HG02970 (cell line): Measurements from ENCODE around the gene LMX1B.

ENCODE experiments used
- ATAC-seq: cut with Tn5 transposase; IDR thresholded peaks from one replicate; pipeline ENCODE4 v1.9.1; 2021; ENCODE audit warnings: mild to moderate bottlenecking, moderate library complexity, moderate number of reproducible peaks; ENCODE audit not compliant: unreplicated experiment, low FRiP score

The LMX1B gene

DNA sequence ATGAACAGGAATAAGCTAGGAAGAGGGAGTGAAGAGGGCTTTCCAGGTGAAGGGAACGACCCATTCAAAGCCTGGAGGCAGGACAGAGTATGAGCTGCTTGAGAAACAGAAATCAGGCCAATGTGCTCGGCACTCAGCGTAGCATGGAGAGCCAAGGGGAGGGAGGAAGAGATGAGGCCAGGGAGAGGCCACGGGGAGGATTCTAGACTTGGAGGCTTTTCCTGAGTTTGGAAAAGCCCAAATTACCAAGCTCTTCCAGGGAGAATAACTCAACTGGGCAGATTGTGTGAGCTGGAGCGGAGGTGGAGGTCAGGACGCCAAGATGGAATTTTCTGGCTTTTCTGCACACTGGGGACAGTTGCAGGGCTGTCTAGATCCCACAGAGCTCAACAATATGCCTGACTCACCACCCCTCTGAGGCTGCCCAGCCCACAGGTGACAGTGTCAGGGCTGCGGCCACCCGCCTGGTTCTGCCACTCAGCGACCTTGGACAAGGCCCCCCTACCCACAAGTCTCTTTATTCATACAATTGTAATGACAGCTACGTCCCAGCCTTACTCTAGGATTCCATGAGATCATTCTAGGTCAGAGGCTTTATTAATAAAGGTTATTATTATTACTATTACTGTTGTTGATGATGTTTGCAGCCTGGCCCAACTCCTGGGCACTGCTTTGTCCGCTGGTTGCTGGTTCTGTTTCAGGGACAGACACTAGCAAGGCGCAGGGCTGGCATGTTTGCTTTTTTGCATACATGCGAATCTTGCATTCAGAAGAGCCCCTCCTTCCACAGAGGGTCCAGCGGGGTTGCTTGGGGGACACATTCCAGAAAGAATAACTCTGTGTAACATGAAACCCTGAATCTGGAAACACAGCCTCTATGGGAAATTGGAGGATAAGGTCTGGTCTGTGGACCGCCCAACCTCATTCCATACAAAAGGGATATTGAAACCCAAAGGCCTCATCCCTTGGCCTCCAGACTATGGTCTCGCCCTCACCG is 9.4 kb upstream of the LMX1B start:
- ATAC-seq, result no peak

DNA sequence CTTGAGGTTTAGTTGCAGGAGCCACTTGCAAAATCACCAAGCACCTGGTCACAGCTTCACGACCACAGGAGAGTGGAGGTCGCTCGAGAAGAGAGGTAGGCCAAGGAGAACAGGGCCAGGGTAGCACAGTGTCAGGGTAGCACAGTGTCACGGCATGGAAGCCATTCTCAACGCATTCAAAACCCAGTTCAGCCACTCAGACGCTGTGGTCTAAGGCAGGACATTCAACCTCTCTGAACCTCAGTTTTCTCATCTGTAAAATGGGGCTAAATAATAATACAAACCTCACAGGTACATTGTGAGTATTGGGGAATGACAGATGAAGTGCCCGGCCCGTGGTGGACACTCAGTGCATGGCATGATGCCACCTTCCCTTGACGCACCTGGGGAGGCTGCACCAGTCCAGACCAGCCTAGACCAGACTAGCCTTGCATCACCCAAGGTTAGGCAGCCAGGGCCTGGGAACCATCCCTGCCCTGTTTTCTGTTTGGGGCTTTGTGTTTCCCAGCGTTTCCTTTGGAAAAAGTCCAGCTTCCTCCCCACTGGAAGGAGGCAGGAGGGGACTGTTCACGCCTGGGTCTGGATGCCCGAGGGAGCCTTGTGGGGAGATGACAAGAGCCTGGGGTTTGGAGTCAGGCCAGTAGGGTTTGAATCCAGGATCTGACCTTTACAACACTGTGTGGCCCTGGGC is 7.8 kb upstream of the LMX1B start:
- ATAC-seq, result no peak

DNA sequence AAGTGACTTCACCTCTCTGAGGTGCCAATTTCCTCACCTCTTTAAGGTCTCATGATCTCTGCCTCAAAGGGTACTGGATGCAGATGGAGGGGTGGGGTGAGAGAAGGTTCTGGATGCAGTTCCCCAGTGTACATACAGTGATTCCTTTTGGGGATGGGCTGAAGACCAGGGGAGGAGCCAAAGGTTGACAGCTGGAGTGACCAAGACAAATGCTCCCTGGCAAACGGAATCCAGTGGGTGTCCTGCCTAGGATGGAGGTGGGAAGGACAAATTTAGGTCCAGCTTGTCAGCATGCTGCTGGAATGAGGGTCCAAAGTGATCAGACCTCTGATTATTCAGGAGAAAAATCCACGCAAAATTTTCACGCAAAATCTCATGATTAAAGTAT is 7.3 kb upstream of the LMX1B start:
- ATAC-seq, result no peak

GRCh38 chr9:126607086-126607485 is 6.6 kb upstream of the LMX1B start:
- ATAC-seq, result no peak

GRCh38 chr9:126607731-126608130 is 6.0 kb upstream of the LMX1B start:
- no peak for ATAC-seq

- ATAC-seq, result no peak
Measured at GRCh38 chr9:126608551-126608950, 5.2 kb upstream of the LMX1B start.

DNA sequence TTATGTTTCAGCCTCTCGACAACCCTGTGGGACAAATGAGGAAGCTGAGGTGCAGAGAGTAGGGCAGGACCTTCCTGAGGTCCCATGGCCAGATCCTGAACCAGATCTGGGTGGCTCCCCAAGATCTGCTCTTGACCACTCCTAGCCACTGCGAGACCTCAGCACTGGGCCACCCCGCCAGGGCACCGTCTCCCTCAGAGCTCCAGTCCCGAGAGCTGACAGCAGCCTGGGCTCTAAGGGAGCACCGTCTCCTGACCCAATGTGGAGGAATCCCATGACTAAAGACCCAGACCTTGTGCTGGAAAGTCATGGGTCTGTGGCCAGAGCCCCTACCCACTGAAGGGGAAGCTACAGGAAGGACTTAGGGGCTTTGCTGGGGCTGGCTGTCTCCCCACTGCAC is 4.5 kb upstream of the LMX1B start:
- ATAC-seq, result no peak

- ATAC-seq, result no peak
Measured at GRCh38 chr9:126609711-126610388, 3.9 kb upstream of the LMX1B start.

GRCh38 chr9:126611193-126611591 is 2.5 kb upstream of the LMX1B start:
- ATAC-seq, result no peak

- no peak for ATAC-seq
Measured at GRCh38 chr9:126611592-126612325, 2.0 kb upstream of the LMX1B start.

DNA sequence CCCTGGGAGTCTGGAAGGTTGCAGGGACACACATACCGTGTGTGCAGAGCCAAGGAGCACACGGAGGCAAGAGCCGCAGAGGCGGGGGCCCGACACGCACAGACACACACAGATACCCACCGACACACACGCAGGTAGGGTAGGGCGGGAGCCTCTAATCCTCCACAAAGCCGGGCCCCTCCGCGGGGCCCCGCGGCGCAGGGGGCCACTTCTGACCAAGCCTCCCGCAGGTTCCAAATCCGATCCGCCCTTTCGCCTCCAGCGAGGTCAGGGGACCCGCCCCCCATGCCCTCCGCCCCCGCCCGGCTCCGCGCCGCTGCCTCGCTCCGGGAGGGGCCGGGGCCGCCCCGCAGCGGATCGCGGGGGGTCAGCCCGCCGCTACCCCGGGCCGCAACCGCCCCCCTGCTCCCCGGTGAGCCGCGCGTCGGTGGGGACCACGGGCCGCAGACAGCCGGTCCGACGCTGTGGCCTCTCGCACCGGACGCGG is 1.4 kb upstream of the LMX1B start:
- no peak for ATAC-seq

DNA sequence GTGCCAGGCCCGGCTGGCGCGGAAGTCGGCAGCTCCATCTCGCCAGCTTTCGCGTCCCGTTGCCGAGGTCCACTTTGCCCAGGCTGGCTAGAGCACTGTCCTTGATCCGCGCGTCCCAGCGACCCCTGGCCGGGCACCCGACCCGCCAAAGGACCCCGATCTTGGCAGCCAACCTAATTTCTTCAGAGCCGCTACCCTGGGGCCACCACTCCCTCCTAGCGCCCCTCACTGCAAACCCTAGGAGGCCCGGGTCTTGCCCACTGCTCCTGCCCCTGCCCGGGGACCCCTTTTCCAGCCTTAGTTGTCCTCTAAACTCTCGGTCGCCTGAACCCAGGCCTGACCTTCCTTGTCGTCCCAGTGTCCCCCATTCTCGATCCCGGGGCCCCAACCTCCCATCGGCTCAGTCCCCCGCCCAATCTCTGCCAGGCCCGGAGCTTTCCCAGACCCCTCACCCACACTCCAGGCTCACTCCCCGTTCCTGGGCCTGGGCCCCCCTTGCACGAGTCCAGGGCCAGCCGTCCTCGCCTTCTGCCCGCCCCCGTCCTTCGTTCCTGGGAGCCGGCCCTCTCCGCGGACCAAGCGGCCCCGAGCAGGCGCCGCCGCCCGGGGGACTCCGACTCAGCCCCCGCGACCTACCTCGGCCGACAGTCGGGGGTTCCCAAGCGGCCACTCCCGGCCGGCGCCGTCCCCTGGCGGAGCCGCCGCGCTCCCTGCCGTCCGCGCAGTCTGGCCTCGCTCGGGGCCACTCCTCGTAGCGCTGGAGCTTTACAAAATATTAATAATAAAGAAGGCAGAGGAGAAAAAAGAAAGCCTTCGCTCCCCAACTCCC is 701 bp upstream of the LMX1B start:
- ATAC-seq, result no peak

DNA sequence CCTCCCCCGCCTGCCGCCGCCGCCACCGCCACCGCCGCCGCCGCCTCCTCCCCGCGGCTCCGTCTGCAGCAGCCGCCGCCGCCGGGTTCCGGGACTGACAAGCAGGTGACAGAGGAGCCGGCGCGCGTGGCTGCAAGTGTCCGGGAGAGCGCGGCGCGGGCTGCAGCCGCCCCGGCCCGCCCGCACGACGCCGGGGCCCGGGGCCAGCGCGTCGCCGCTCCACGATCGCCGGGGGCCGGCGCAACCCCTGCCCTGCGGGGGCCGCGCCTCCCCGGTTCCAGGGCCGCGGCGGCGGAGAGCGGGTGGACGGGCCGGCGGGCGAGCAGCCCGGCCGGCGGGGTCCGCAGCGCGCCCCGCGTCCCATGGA is 343 bp downstream of the LMX1B start:
- ATAC-seq, result no peak

GRCh38 chr9:126614455-126615244 is 922 bp downstream of the LMX1B start:
- no peak for ATAC-seq

- ATAC-seq, result no peak
Measured at GRCh38 chr9:126615245-126615790, 1.6 kb downstream of the LMX1B start.

GRCh38 chr9:126615791-126616447 is 2.2 kb downstream of the LMX1B start:
- ATAC-seq, result no peak

DNA sequence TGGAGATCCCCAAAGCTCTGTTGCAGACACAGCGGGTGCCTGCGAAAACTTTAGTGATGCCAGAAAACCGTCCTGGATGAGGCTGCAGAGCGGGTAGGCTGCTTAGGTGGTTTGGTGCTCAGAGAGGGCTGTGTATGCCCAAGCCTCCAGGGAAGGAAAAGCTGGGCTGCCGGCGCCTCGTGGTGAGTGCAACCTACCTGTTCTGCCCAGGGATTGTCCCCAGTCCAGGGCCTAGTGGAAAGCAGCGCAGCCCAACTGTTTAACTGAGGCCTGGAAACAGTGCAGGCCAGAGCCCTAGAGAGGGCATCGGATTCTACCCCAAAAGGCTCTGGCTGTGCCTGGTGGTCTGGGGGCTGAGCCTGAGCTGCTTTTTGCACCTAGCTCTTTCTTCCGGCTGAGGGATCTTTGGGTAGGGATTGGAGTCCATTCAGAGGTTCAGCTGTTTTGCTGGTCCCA is 2.8 kb downstream of the LMX1B start:
- ATAC-seq, result no peak
